GM19463 (cell line): ENCODE data around the gene ZFR2.
"Not testable (repeated sequence)": the region's sequence is repeated elsewhere in the genome, so short reads cannot be mapped to it uniquely, and the experiment has no call there.

ENCODE experiments used
- ATAC-seq: cut with Tn5 transposase; IDR thresholded peaks from one replicate; pipeline ENCODE4 v1.9.1; 2021; ENCODE audit warnings: mild to moderate bottlenecking, moderate library complexity; ENCODE audit not compliant: unreplicated experiment

ZFR2 gene

DNA sequence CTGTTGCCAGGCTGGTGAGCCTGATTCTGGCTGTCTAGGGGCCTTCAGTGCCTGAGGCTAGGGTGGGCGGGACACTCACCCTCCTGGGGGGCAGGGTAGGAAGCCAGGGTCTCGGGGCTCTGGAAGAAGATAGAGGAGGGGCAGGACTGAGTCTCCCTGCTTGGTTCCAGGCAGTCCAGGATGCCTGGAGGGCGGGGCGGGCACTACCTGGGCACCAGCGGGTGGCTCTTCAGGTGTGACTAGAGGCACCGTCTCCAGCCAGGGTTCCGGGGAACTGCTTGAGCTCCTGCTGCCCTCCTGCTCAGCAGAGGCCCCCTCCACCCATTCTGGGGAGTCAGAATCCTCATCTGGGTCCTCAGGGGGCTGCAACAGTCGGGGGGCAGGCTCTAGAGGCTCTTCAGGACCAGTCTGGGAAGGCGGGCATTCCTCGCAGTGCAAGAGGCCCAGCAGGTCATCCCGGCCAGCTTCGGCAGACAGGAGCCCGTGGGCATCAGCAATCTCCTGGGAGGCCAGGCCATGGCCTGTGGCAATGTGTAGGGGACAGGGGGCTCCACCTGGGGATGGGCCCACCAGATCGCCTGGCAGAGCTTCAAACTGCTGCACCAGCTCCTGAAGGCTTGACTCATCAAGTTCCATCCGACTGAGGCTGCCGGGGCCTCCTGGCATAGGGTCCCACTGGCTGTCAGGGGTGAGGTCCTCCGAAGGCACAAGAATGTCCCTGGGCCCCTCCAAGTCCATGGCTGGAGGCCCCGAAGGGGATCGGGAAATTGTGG is 109.2 kb downstream of the ZFR2 start:
- no peak for ATAC-seq

DNA sequence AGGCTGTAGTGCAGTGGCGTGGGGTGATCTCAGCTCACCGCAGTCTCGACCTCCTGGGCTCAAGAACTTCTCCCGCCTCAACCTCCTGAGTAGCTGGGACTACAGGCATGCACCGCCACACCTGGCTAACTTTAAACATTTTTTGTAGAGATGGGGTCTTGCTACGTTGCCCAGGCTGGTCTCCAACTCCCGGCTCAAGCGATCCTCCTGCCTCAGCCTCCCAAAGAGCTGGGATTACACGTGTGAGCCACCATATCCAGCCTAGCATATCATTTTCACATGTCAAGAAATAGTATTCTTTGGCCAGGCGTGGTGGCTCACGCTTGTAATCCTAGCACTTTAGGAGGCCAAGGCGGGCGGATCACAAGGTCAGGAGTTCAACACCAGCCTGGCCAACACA is 110.5 kb downstream of the ZFR2 start:
- ATAC-seq = not testable (repeated sequence)

DNA sequence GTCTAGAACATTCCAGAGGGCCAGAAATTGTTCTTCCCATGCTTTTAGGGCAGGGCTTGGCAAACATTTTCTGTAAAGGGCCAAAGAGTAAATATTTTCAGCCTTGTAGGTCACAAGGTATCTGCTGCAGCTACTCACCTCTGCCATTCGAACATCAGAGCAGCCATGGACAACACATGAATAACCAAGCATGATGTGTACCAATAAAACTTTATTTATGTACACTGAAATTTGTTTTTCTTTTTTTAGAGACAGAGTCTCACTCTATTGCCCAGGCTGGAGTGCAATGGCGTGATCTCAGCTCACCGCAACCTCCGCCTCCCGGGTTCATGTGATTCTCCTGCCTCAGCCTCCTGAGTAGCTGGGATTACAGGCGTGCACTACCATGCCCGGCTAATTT is 111.1 kb downstream of the ZFR2 start:
- ATAC-seq = not testable (repeated sequence)
